Neural cell (in vitro differentiated cells): ENCODE data around the gene PTK7. TPM values are rescaled to one million over a fixed set of nuclear protein-coding genes. Genes with fewer than 3 reads are reported as not detected.

Experiments
- H2AFZ ChIP-seq: fragments of 200-600, 300-800 bp; sonication (generic), shearing (Covaris generic); 2 replicates; pipeline ENCODE4 v1.6.0; 2014; ENCODE audit warnings: low read depth, mild to moderate bottlenecking, antibody characterized with exemption, low read length, moderate library complexity
- H3F3A ChIP-seq: fragments of 200-600 bp; shearing (Covaris generic); 2 replicates; pipeline ENCODE4 v1.6.1; 2016; ENCODE audit warnings: mild to moderate bottlenecking, moderate library complexity, mixed read lengths, antibody characterized with exemption, low read length; ENCODE audit not compliant: insufficient read depth, poor library complexity, severe bottlenecking
- H3K27ac ChIP-seq: fragments of 200-600, 300-800 bp; sonication (generic), shearing (Covaris generic); 2 replicates; pipeline ENCODE4 v1.5.1; 2014; ENCODE audit warnings: mild to moderate bottlenecking, low read length, moderate library complexity
- H3K27me3 ChIP-seq: fragments of 300-800, 200-600 bp; sonication (generic), shearing (Covaris generic); 2 replicates; pipeline ENCODE4 v1.6.0; 2014; ENCODE audit warnings: mild to moderate bottlenecking, low read depth, low read length, moderate library complexity; ENCODE audit not compliant: insufficient read depth
- H3K36me3 ChIP-seq: fragments of 300-800, 200-600 bp; sonication (generic), shearing (Covaris generic); 2 replicates; pipeline ENCODE4 v1.5.1; 2014; ENCODE audit warnings: mild to moderate bottlenecking, antibody characterized with exemption, low read length, moderate library complexity; ENCODE audit not compliant: insufficient read depth
- H3K4me2 ChIP-seq: fragments of 300-800, 200-600 bp; sonication (generic), shearing (Covaris generic); 2 replicates; pipeline ENCODE4 v1.6.0; 2014; ENCODE audit warnings: mild to moderate bottlenecking, low read length
- H3K4me3 ChIP-seq: fragments of 300-800, 200-600 bp; sonication (generic), shearing (Covaris generic); 2 replicates; pipeline ENCODE4 v1.5.1; 2014; ENCODE audit warnings: mild to moderate bottlenecking, low read length, moderate library complexity
- H3K79me2 ChIP-seq: fragments of 200-600 bp; shearing (Covaris generic); replicated peaks from 2 replicates; pipeline ENCODE4 v1.6.0; 2014; ENCODE audit warnings: mild to moderate bottlenecking, low read length, moderate library complexity; ENCODE audit not compliant: insufficient read depth
- H3K9ac ChIP-seq: fragments of 300-800, 200-600 bp; sonication (generic), shearing (Covaris generic); 2 replicates; pipeline ENCODE4 v1.6.1; 2016; ENCODE audit warnings: mild to moderate bottlenecking, low read length, mixed read lengths
- H3K9me2 ChIP-seq: fragments of 200-600 bp; shearing (Covaris generic); 2 replicates; pipeline ENCODE4 v1.6.1; 2016; ENCODE audit warnings: mild to moderate bottlenecking, low read length, mixed read lengths; ENCODE audit not compliant: insufficient read depth
- H3K9me3 ChIP-seq: fragments of 200-600, 300-800 bp; sonication (generic), shearing (Covaris generic); 2 replicates; pipeline ENCODE4 v1.6.1; 2016; ENCODE audit warnings: mild to moderate bottlenecking, mixed run types, low read length, moderate library complexity, mixed read lengths
- H4K20me1 ChIP-seq: fragments of 200-600 bp; shearing (Covaris generic); 2 replicates; pipeline ENCODE4 v1.6.1; 2016; ENCODE audit warnings: mild to moderate bottlenecking, mixed run types; ENCODE audit not compliant: insufficient read depth
- EP300 ChIP-seq: fragments of 450-650 bp; conservative IDR thresholded peaks from 2 replicates; pipeline ENCODE4 v1.6.1; 2014; ENCODE audit warnings: antibody characterized with exemption, mild to moderate bottlenecking, moderate library complexity; ENCODE audit not compliant: poor library complexity, severe bottlenecking
- EZH2 ChIP-seq: fragments of 200-600, 300-800 bp; shearing (Covaris generic), sonication (generic); IDR thresholded peaks from 2 replicates; pipeline ENCODE4 v1.6.1; 2014; ENCODE audit warnings: antibody characterized with exemption, low read length, borderline replicate concordance, mild to moderate bottlenecking; ENCODE audit not compliant: insufficient read depth, poor library complexity, severe bottlenecking
- MXI1 ChIP-seq: fragments of 450-650 bp; conservative IDR thresholded peaks from 2 replicates; pipeline ENCODE4 v1.6.1; 2014; ENCODE audit warnings: antibody characterized with exemption, mild to moderate bottlenecking; ENCODE audit not compliant: poor library complexity, severe bottlenecking
- POLR2AphosphoS5 ChIP-seq: IDR thresholded peaks from 2 replicates; pipeline ENCODE4 v1.6.1; 2012
- RAD21 ChIP-seq: fragments of 450-650 bp; conservative IDR thresholded peaks from 2 replicates; pipeline ENCODE4 v1.6.1; 2014; ENCODE audit warnings: antibody characterized with exemption, mild to moderate bottlenecking, moderate library complexity
- SMC3 ChIP-seq: fragments of 450-650 bp; conservative IDR thresholded peaks from 2 replicates; pipeline ENCODE4 v1.6.1; 2014; ENCODE audit warnings: antibody characterized with exemption, mild to moderate bottlenecking, moderate library complexity; ENCODE audit not compliant: poor library complexity
- TAF1 ChIP-seq: IDR thresholded peaks from 2 replicates; pipeline ENCODE4 v1.6.1; 2012; ENCODE audit warnings: low read depth
- polyA plus RNA-seq: library from polyadenylated mRNA; depleted of rRNA; stranded (reverse); fragments of >200 nt; gene quantifications from 2 replicates; pipeline ENCODE4 v1.2.3, GENCODE V29; 2014
- TF ChIP-seq, protein P1 (sequence below): fragments of 450-650 bp; IDR thresholded peaks from 2 replicates; pipeline ENCODE4 v1.5.1; 2014; ENCODE audit warnings: antibody characterized with exemption, mild to moderate bottlenecking, moderate library complexity; ENCODE audit not compliant: poor library complexity, severe bottlenecking
- TF ChIP-seq, protein P2 (sequence below): IDR thresholded peaks from 2 replicates; pipeline ENCODE4 v1.6.1; 2012; ENCODE audit warnings: borderline replicate concordance

PTK7 gene
- polyA plus RNA-seq, 1 donor from 2014 or later = 32.5 TPM

DNA sequence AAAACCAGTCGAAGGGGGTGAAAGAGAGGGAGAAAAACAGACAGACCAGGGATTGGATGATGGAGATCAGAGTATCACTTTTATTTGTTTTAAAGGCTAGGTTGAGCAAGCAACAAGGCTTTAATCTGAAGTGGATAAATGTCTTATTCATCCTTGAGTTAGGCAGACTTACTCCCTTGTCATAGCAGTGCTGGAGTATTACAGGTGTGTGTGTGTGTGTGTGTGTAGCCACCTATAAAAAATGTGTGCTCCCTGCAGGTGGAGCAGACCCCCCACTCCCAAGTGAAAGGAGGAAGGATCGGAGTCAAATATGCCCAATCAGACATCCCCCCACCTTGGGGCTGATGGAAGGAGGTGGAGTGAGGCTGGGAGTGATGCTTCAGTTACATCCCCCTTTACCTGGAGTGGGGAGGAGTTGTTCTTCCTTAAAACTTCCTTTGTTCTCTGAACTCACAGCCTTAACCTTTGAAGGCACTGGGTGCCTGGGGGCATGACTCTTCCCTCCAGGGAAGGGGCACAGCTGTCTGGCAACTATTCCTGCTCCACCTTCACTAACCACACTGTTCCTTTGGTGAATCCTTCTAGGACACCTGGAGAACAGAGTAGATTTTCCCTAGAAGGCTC, 27.3 kb downstream of the PTK7 start:
- no peak overlapping the region for H3K9ac ChIP-seq
- H3K4me2 ChIP-seq = no peak overlapping the region
- no peak overlapping the region for H2AFZ ChIP-seq
- no peaks in the 10 kb centered on the region for H3F3A ChIP-seq
- TF ChIP-seq EZH2 = no peak
- no peak for TF ChIP-seq POLR2AphosphoS5
- TF ChIP-seq RAD21 = no peak
- TF ChIP-seq EP300 = no peak
- TF ChIP-seq, protein P1, sequence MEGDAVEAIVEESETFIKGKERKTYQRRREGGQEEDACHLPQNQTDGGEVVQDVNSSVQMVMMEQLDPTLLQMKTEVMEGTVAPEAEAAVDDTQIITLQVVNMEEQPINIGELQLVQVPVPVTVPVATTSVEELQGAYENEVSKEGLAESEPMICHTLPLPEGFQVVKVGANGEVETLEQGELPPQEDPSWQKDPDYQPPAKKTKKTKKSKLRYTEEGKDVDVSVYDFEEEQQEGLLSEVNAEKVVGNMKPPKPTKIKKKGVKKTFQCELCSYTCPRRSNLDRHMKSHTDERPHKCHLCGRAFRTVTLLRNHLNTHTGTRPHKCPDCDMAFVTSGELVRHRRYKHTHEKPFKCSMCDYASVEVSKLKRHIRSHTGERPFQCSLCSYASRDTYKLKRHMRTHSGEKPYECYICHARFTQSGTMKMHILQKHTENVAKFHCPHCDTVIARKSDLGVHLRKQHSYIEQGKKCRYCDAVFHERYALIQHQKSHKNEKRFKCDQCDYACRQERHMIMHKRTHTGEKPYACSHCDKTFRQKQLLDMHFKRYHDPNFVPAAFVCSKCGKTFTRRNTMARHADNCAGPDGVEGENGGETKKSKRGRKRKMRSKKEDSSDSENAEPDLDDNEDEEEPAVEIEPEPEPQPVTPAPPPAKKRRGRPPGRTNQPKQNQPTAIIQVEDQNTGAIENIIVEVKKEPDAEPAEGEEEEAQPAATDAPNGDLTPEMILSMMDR = no peak
- H3K36me3 ChIP-seq = no peaks in the 10 kb centered on the region
- H3K79me2 ChIP-seq = peaks cover 5% of the 10 kb centered on the region
- H3K27me3 ChIP-seq = no peaks in the 10 kb centered on the region
- H3K4me3 ChIP-seq = no peak overlapping the region
- no peak overlapping the region for H3K27ac ChIP-seq
- no peaks in the 10 kb centered on the region for H4K20me1 ChIP-seq
- H3K9me2 ChIP-seq = no peaks in the 10 kb centered on the region
- no peaks in the 10 kb centered on the region for H3K9me3 ChIP-seq

DNA sequence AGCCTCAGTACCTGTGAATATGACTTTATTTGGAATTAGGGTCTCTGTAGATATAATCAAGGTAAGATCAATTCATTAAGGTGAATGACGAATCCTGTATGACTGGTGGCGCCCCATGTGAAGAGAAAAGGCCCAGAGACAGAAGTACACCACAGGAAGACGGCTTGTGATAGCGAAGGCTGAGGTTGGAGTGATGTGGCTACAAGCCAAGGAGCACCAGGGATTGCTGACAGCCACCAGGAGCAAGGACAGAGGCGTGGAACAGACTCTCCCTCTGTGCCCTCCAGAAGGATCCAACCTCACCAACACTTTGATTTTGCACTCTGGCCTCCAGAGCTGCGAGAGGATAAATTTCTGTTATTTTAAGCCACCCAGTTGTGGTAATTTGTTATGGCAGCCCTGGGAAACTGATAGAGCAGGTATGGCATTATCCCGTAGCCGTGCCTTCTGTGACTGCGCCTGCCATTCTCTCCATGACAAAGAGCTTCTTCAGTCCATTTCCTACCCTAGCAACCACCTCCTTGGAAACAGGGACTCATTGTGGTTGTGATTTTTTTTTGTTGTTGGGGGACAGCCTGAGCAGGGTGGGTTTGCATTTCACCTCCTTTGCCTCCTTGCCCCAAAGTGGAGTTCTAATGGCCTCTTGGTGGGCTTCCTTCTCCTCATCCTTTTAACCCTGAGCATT, 29.6 kb downstream of the PTK7 start:
- Histone ChIP-seq H3K9me3 (no peaks in the 10 kb centered on the region), H3K36me3 (no peaks in the 10 kb centered on the region), H3K9ac (no peak overlapping the region), H2AFZ (no peak overlapping the region), H4K20me1 (no peaks in the 10 kb centered on the region), H3K27ac (no peak overlapping the region), H3K9me2 (no peaks in the 10 kb centered on the region), H3K27me3 (no peaks in the 10 kb centered on the region), H3K79me2 (peaks cover 2% of the 10 kb centered on the region), H3K4me2 (no peak overlapping the region), H3F3A (no peaks in the 10 kb centered on the region), H3K4me3 (no peak overlapping the region)
- TF ChIP-seq, protein P1 = no peak
- TF ChIP-seq SMC3 (no peak), EP300 (no peak), MXI1 (no peak), POLR2AphosphoS5 (no peak), RAD21 (no peak), TAF1 (no peak), EZH2 (no peak)
- TF ChIP-seq, protein P2, sequence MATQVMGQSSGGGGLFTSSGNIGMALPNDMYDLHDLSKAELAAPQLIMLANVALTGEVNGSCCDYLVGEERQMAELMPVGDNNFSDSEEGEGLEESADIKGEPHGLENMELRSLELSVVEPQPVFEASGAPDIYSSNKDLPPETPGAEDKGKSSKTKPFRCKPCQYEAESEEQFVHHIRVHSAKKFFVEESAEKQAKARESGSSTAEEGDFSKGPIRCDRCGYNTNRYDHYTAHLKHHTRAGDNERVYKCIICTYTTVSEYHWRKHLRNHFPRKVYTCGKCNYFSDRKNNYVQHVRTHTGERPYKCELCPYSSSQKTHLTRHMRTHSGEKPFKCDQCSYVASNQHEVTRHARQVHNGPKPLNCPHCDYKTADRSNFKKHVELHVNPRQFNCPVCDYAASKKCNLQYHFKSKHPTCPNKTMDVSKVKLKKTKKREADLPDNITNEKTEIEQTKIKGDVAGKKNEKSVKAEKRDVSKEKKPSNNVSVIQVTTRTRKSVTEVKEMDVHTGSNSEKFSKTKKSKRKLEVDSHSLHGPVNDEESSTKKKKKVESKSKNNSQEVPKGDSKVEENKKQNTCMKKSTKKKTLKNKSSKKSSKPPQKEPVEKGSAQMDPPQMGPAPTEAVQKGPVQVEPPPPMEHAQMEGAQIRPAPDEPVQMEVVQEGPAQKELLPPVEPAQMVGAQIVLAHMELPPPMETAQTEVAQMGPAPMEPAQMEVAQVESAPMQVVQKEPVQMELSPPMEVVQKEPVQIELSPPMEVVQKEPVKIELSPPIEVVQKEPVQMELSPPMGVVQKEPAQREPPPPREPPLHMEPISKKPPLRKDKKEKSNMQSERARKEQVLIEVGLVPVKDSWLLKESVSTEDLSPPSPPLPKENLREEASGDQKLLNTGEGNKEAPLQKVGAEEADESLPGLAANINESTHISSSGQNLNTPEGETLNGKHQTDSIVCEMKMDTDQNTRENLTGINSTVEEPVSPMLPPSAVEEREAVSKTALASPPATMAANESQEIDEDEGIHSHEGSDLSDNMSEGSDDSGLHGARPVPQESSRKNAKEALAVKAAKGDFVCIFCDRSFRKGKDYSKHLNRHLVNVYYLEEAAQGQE = no peak
